NCI-H1417 treated with DMSO at 0.1 percent for 48 hours (cell line): ENCODE results near the gene GPRC5D.

Experiments used
- DNase-seq: peaks from one replicate; lab custom pipeline; 2025; lab: John Stamatoyannopoulos, UW

Gene GPRC5D

GRCh38 chr12:12979731-12980259 lies 27.8 kb upstream of the GPRC5D start:
- DNase-seq: no peak

GRCh38 chr12:12979126-12979525 lies 27.2 kb upstream of the GPRC5D start:
- no peak for DNase-seq

GRCh38 chr12:12977231-12977630 lies 25.3 kb upstream of the GPRC5D start:
- DNase-seq: no peak

GRCh38 chr12:12976366-12976765 lies 24.4 kb upstream of the GPRC5D start:
- DNase-seq: no peak

- no peak for DNase-seq
These were observed 23.5 kb upstream of the GPRC5D start for GRCh38 chr12:12975322-12976077.

- DNase-seq: no peak
These were observed 22.2 kb upstream of the GPRC5D start for GRCh38 chr12:12974211-12974610.

GRCh38 chr12:12973019-12973418 lies 21.0 kb upstream of the GPRC5D start:
- DNase-seq: no peak

- no peak for DNase-seq
These were observed 13.9 kb upstream of the GPRC5D start for GRCh38 chr12:12965836-12966235.

GRCh38 chr12:12964255-12964654 lies 12.3 kb upstream of the GPRC5D start:
- DNase-seq: no peak

- no peak for DNase-seq
These were observed 8.8 kb upstream of the GPRC5D start for GRCh38 chr12:12960639-12961209.

- DNase-seq: no peak
These were observed 6.9 kb upstream of the GPRC5D start for GRCh38 chr12:12958886-12959285.

- no peak for DNase-seq
These were observed 3.1 kb upstream of the GPRC5D start for GRCh38 chr12:12954878-12955625.

GRCh38 chr12:12954356-12954755 lies 2.4 kb upstream of the GPRC5D start:
- no peak for DNase-seq

- DNase-seq: no peak
These were observed 466 bp downstream of the GPRC5D start for GRCh38 chr12:12951504-12951903.

GRCh38 chr12:12947902-12948301 lies 4.1 kb downstream of the GPRC5D start:
- no peak for DNase-seq

- DNase-seq: no peak
These were observed 5.1 kb downstream of the GPRC5D start for GRCh38 chr12:12946686-12947355.

- no peak for DNase-seq
These were observed 6.4 kb downstream of the GPRC5D start for GRCh38 chr12:12945591-12945990.

GRCh38 chr12:12943586-12944260 lies 8.2 kb downstream of the GPRC5D start:
- DNase-seq: no peak

- DNase-seq: no peak
These were observed 10.3 kb downstream of the GPRC5D start for GRCh38 chr12:12941450-12942350.

- DNase-seq: no peak
These were observed 12.1 kb downstream of the GPRC5D start for GRCh38 chr12:12939888-12940287.

- DNase-seq: no peak
These were observed 13.4 kb downstream of the GPRC5D start for GRCh38 chr12:12938541-12938940.
